MM.1S (cell line): ENCODE results near the gene C19orf85.

Source experiments
- CTCF ChIP-seq: fragments of 300-600 bp; sonication (generic); IDR thresholded peaks from 2 replicates; pipeline ENCODE4 v1.5.1; 2016; ENCODE audit warnings: antibody characterized with exemption, low read length, mixed read lengths
- EZH2 ChIP-seq: fragments of 300-600 bp; sonication (generic); optimal IDR thresholded peaks from 2 replicates; pipeline ENCODE3; 2017; ENCODE audit warnings: low read depth, mild to moderate bottlenecking, antibody characterized with exemption, low read length, mixed read lengths

- TF ChIP-seq CTCF, result no peak
- no peak for TF ChIP-seq EZH2
Observed at GRCh38 chr19:55472463-55472862, 7.9 kb upstream of the C19orf85 start.
